ENCODE measurements around the gene CMTM1. TPM values are rescaled to one million over a fixed set of nuclear protein-coding genes. Genes with fewer than 3 reads are reported as not detected.

The CMTM1 gene
- total RNA-seq, result under 1 TPM in 1 of 4 donors, not detected in 3; 0.89 TPM

GRCh38 chr16:66566051-66566901 lies at the start of gene CMTM1:
Gene CMTM1 (plus strand): TSS chr16:66566439. CDS start chr16:66566514, 75 bp downstream.
- Histone ChIP-seq H3K27ac (no peak within 1 kb of the TSS), H3K4me1 (no peaks in the 10 kb centered on the region), H3K27me3 (no peaks in the 10 kb centered on the region), H3K4me3 (no peak within 1 kb of the TSS), H3K9me3 (no peaks in the 10 kb centered on the region), H3K36me3 (peaks cover 0 to 44% of the 10 kb centered on the region in 2 donors)
- WGBS, 2 donors (ENCODE audit: low coverage in 1 of 2), result 100% methylated on average over 18 of the region's 54 CpGs; no CpG with 5 or more reads in 1 of the 2 donors
- no peak for ATAC-seq
- TF ChIP-seq POLR2AphosphoS5 (IDR thresholded peaks at IDR 0.05) (no peak), CTCF (IDR thresholded peaks at IDR 0.05) (no peak), EP300 (IDR thresholded peaks at IDR 0.05) (no peak), POLR2A (IDR thresholded peaks at IDR 0.05) (no peak)

GRCh38 chr16:66516509-66516807 lies 49.8 kb upstream of the CMTM1 start:
- H3K27me3 ChIP-seq, result no peaks in the 10 kb centered on the region
- 14 to 48% methylated on average over 4 of the region's 8 CpGs for WGBS, 2 donors (ENCODE audit: low coverage in 1 of 2)
- H3K27ac ChIP-seq, result peak overlapping the region; percentile 39 to 95 (median 88)
- no peak overlapping the region for H3K4me3 ChIP-seq
- H3K9me3 ChIP-seq, result no peaks in the 10 kb centered on the region
- no peak for TF ChIP-seq POLR2A (IDR thresholded peaks at IDR 0.05)
- no peak for TF ChIP-seq CTCF (IDR thresholded peaks at IDR 0.05)
- TF ChIP-seq EP300 (IDR thresholded peaks at IDR 0.05), result no peak
- no peak for TF ChIP-seq POLR2AphosphoS5 (IDR thresholded peaks at IDR 0.05)
- no peak for ATAC-seq
- peaks cover 0 to 46% of the 10 kb centered on the region in 2 donors for H3K36me3 ChIP-seq
- peaks cover 11 to 78% (median 49%) of the 10 kb centered on the region in 3 donors for H3K4me1 ChIP-seq

GRCh38 chr16:66516808-66517585 lies 49.2 kb upstream of the CMTM1 start:
- peak overlapping the region in 1 of 2 donors; percentile 16 for H3K4me3 ChIP-seq
- H3K36me3 ChIP-seq, result peaks cover 0 to 47% of the 10 kb centered on the region in 2 donors
- peak overlapping the region; percentile 57 to 95 (median 88) for H3K27ac ChIP-seq
- peak; percentile 95 for ATAC-seq
- no peaks in the 10 kb centered on the region for H3K9me3 ChIP-seq
- H3K27me3 ChIP-seq, result no peaks in the 10 kb centered on the region
- 15 to 39% methylated on average over 7 of the region's 15 CpGs for WGBS, 2 donors (ENCODE audit: low coverage in 1 of 2)
- TF ChIP-seq POLR2AphosphoS5 (IDR thresholded peaks at IDR 0.05), result peak; percentile 96
- TF ChIP-seq POLR2A (IDR thresholded peaks at IDR 0.05), result peak; percentile 18 to 27
- no peak for TF ChIP-seq CTCF (IDR thresholded peaks at IDR 0.05)
- H3K4me1 ChIP-seq, result peaks cover 8 to 78% (median 49%) of the 10 kb centered on the region in 3 donors

- TF ChIP-seq EP300 (IDR thresholded peaks at IDR 0.05), result no peak
- TF ChIP-seq CTCF (IDR thresholded peaks at IDR 0.05), result no peak
- TF ChIP-seq POLR2AphosphoS5 (IDR thresholded peaks at IDR 0.05), result no peak
- no peak for TF ChIP-seq POLR2A (IDR thresholded peaks at IDR 0.05)
- peak overlapping the region; percentile 57 to 95 (median 88) for H3K27ac ChIP-seq
- WGBS, 2 donors (ENCODE audit: low coverage in 1 of 2), result 58 to 71% methylated on average over 2 to 5 of the region's 8 CpGs
- ATAC-seq, result no peak
- H3K4me1 ChIP-seq, result peaks cover 7 to 78% (median 44%) of the 10 kb centered on the region in 3 donors
- H3K27me3 ChIP-seq, result no peaks in the 10 kb centered on the region
- H3K9me3 ChIP-seq, result no peaks in the 10 kb centered on the region
- peaks cover 0 to 42% of the 10 kb centered on the region in 2 donors for H3K36me3 ChIP-seq
- peak overlapping the region in 1 of 2 donors; percentile 16 for H3K4me3 ChIP-seq
These were observed 48.5 kb upstream of the CMTM1 start for GRCh38 chr16:66517586-66518263.

All from gastroesophageal sphincter (tissue), 4 donors.